Memory B cell (primary cell): ENCODE data around the gene UBASH3A.
"Not testable (repeated sequence)": the region's sequence is repeated elsewhere in the genome, so short reads cannot be mapped to it uniquely, and the experiment has no call there.

Source experiments
- ATAC-seq: fragments of 150-1000 bp; cut with Tn5 transposase; 2 replicates; pipeline ENCODE4 v1.10.0; 2021; ENCODE audit warnings: low read depth, mild to moderate bottlenecking, moderate library complexity
- DNase-seq, 2 donors: peaks; one replicate each; pipeline ENCODE4 v3.0.0; 2022; ENCODE audit warnings: low spot score in 2 of 2
- H3K27ac Mint-ChIP-seq: one replicate; pipeline ENCODE4 v1.8.0; 2022; ENCODE audit warnings: mild to moderate bottlenecking, moderate library complexity, mixed read lengths
- H3K27me3 Mint-ChIP-seq: one replicate; pipeline ENCODE4 v1.8.0; 2022; ENCODE audit warnings: mixed read lengths
- H3K36me3 Mint-ChIP-seq: one replicate; pipeline ENCODE4 v1.8.0; 2022; ENCODE audit warnings: mild to moderate bottlenecking, mixed read lengths
- H3K4me1 Mint-ChIP-seq: one replicate; pipeline ENCODE4 v1.8.0; 2022; ENCODE audit warnings: mixed read lengths
- H3K4me3 Mint-ChIP-seq: one replicate; pipeline ENCODE4 v1.8.0; 2022; ENCODE audit warnings: mild to moderate bottlenecking, moderate library complexity, mixed read lengths
- H3K9me3 Mint-ChIP-seq: one replicate; pipeline ENCODE4 v1.8.0; 2022; ENCODE audit warnings: mixed read lengths

UBASH3A gene

GRCh38 chr21:42465803-42466127 lies 62.1 kb downstream of the UBASH3A start:
- peaks cover 55% of the 10 kb centered on the region for H3K4me1 Mint-ChIP-seq
- DNase-seq (no peak), ATAC-seq (peak; percentile 9)
- H3K27me3 Mint-ChIP-seq, result no peaks in the 10 kb centered on the region
- H3K9me3 Mint-ChIP-seq, result no peaks in the 10 kb centered on the region
- no peak overlapping the region for H3K4me3 Mint-ChIP-seq
- H3K27ac Mint-ChIP-seq, result peak overlapping the region; percentile 90
- H3K36me3 Mint-ChIP-seq, result no peaks in the 10 kb centered on the region

- Mint-ChIP-seq H3K4me3 (no peak overlapping the region), H3K27ac (no peak overlapping the region)
Measured at GRCh38 chr21:42466700-42467099, 63.0 kb downstream of the UBASH3A start.

GRCh38 chr21:42467140-42467983 lies 63.7 kb downstream of the UBASH3A start:
- H3K27me3 Mint-ChIP-seq, result peaks cover 3% of the 10 kb centered on the region
- H3K4me3 Mint-ChIP-seq, result no peak overlapping the region
- no peak for ATAC-seq
- H3K27ac Mint-ChIP-seq, result no peak overlapping the region
- H3K4me1 Mint-ChIP-seq, result peaks cover 42% of the 10 kb centered on the region
- no peaks in the 10 kb centered on the region for H3K36me3 Mint-ChIP-seq
- H3K9me3 Mint-ChIP-seq, result no peaks in the 10 kb centered on the region
- no peak for DNase-seq

More at GRCh38 chr21:42466700-42467099, 63.0 kb downstream of the UBASH3A start:
- no peaks in the 10 kb centered on the region for H3K36me3 Mint-ChIP-seq
- H3K9me3 Mint-ChIP-seq, result no peaks in the 10 kb centered on the region
- no peak for ATAC-seq
- H3K27me3 Mint-ChIP-seq, result peaks cover 2% of the 10 kb centered on the region
- DNase-seq, result no peak
- H3K4me1 Mint-ChIP-seq, result peaks cover 48% of the 10 kb centered on the region

DNA sequence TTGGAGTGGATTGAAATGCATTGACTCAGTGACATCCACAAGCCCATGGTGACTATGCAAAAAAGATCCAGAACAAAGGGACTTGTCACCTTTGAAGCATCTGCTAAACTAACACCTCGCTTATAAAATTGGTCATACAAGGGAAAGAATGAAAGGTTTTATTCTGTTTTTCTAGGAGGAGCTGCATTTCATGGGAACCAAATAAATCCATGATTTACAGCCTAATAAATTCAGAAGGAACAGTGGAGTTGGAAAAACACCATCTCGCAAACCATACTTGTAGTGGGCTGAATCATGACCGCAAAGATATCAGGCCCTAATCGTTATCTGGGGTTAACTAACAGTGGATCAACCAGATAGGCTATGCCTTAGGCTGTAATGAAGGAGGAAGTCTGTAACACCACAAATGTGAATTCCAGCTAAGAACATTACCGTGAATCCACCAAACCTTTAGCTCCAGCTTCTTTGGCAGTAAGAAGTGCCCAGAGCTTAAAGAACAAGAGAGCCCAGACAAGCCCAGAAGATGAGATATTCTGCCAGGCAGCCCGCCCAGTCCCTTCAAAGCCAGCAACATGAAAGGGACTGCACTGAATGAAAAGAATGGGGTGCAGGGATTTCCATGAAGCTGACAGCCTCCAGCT lies 64.9 kb downstream of the UBASH3A start:
- H3K9me3 Mint-ChIP-seq, result no peaks in the 10 kb centered on the region
- H3K4me3 Mint-ChIP-seq, result no peak overlapping the region
- H3K36me3 Mint-ChIP-seq, result no peaks in the 10 kb centered on the region
- ATAC-seq (no peak), DNase-seq (no peak)
- peaks cover 34% of the 10 kb centered on the region for H3K4me1 Mint-ChIP-seq
- peaks cover 3% of the 10 kb centered on the region for H3K27me3 Mint-ChIP-seq
- peak overlapping the region; percentile 50 for H3K27ac Mint-ChIP-seq

DNA sequence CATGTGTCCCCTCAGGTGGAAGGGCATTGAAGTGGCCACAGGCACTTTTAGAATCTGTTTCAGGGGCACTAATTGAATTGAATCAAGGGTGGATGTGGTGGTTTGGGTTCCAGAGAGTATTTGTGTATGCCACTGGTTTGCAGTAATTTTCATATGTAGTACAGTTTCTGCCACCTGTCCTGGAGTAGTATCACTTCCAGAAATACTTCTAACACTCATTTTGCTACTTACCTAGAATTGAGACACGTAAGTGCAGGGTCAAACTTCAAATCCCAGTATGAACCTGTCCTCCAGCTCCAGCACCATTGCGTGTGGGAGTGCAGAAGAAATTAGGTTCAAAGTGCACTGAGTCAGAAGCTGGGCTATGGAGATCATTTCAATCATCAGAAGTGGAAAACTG lies 65.6 kb downstream of the UBASH3A start:
- ATAC-seq (no peak), DNase-seq (no peak)
- Mint-ChIP-seq H3K4me1 (peaks cover 30% of the 10 kb centered on the region), H3K4me3 (no peak overlapping the region), H3K27ac (peak overlapping the region; percentile 50), H3K27me3 (peaks cover 6% of the 10 kb centered on the region), H3K36me3 (no peaks in the 10 kb centered on the region), H3K9me3 (no peaks in the 10 kb centered on the region)

- H3K27ac Mint-ChIP-seq, H3K9me3 Mint-ChIP-seq, H3K36me3 Mint-ChIP-seq, H3K4me3 Mint-ChIP-seq, ATAC-seq, DNase-seq: not testable (repeated sequence)
- Mint-ChIP-seq H3K27me3 (peaks cover 11% of the 10 kb centered on the region), H3K4me1 (peaks cover 33% of the 10 kb centered on the region)
Measured at GRCh38 chr21:42469726-42470125, 66.0 kb downstream of the UBASH3A start.

DNA sequence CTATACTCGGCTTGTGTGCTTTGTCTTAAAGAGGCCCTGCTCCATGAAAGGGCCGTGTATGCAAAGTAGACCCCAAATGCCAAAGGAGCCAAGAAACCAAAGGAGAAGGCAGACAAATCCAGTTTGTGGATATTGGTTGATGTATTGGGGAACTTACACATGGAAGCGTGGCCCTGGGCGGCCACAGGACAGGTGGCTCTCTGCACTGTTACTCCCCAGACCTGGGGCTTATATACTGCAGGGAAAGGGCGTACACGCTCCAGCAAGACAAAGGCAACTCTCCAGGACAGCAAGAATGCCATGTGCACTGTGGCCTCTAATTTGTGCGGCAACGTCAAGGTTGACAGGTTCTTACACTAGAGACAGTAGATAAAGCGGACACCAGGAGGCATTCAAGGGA lies 67.5 kb downstream of the UBASH3A start:
- ATAC-seq (no peak), DNase-seq (no peak)
- H3K4me1 Mint-ChIP-seq, result peaks cover 24% of the 10 kb centered on the region
- H3K4me3 Mint-ChIP-seq, result no peak overlapping the region
- H3K9me3 Mint-ChIP-seq, result no peaks in the 10 kb centered on the region
- no peak overlapping the region for H3K27ac Mint-ChIP-seq
- no peaks in the 10 kb centered on the region for H3K36me3 Mint-ChIP-seq
- H3K27me3 Mint-ChIP-seq, result peaks cover 13% of the 10 kb centered on the region

DNA sequence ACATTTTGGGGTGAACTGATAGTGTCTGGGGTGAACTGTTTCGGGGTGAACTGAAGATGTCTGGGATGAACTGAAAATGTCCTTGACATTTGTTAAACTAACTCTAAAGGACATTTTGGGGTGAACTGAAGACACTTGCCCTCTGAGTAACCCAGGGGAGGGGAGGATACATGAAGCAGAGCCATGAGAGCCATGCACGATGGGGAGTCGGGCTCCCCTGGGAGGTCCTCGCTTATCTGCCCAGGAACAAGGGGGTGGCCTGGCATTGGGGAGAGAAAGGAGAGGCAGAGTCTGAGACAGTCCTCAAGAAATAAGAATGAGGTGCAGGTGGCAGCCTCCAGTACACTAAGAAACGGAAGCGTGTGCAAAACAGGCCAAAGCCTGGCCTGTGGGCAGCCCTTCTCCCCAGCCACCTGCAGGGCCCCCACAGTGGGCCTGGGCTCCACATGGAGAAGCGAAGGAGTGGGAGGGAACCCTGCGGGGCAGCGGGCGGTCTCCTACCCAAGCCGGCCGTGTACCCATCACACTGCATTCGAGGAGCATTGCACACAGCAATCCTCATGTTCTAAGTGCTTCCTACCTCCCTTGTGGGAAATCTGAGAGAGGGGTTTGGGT lies 68.1 kb downstream of the UBASH3A start:
- Mint-ChIP-seq H3K36me3 (no peaks in the 10 kb centered on the region), H3K4me3 (no peak overlapping the region)

DNA sequence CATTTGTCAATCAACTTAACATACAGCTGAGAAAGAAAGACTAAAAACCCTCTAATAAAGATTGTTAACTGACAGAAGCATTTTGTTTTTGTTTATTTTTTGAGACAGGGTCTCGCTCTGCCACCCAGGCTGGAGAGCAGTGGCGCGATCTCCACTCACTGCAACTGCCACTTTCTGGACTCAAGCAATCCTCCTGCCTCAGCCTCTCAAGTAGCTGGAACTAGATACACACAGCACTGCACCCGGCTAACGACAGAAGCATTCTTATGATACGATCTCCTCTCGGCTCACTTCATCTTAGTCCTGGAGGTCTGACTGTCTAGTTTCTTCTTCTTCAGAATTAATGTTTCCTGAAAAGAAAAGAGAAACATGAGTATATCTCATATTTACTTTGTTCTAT lies 68.8 kb downstream of the UBASH3A start:
- ATAC-seq, result no peak
- H3K4me1 Mint-ChIP-seq, result peaks cover 19% of the 10 kb centered on the region
- DNase-seq, result no peak
- no peaks in the 10 kb centered on the region for H3K36me3 Mint-ChIP-seq
- H3K9me3 Mint-ChIP-seq, result no peaks in the 10 kb centered on the region
- peak overlapping the region; percentile 6 for H3K27ac Mint-ChIP-seq
- H3K4me3 Mint-ChIP-seq, result no peak overlapping the region
- peaks cover 20% of the 10 kb centered on the region for H3K27me3 Mint-ChIP-seq

More for the DNA sequence above, 68.1 kb downstream of the UBASH3A start:
- H3K27ac Mint-ChIP-seq, result peak overlapping the region; percentile 6
- H3K4me1 Mint-ChIP-seq, result peaks cover 24% of the 10 kb centered on the region
- peaks cover 16% of the 10 kb centered on the region for H3K27me3 Mint-ChIP-seq
- no peaks in the 10 kb centered on the region for H3K9me3 Mint-ChIP-seq
- ATAC-seq (no peak), DNase-seq (no peak)

- peak overlapping the region; percentile 91 for H3K27ac Mint-ChIP-seq
Measured at GRCh38 chr21:42473498-42474042, 69.9 kb downstream of the UBASH3A start.

GRCh38 chr21:42474043-42474831 lies 70.5 kb downstream of the UBASH3A start:
- no peaks in the 10 kb centered on the region for H3K9me3 Mint-ChIP-seq
- H3K27ac Mint-ChIP-seq, result peak overlapping the region; percentile 91
- peak overlapping the region; percentile 1 for H3K4me3 Mint-ChIP-seq
- peaks cover 20% of the 10 kb centered on the region for H3K27me3 Mint-ChIP-seq
- peaks cover 16% of the 10 kb centered on the region for H3K4me1 Mint-ChIP-seq
- H3K36me3 Mint-ChIP-seq, result no peaks in the 10 kb centered on the region
- peak; percentile 62 to 74 for DNase-seq
- ATAC-seq, result peak; percentile 96

More at GRCh38 chr21:42473498-42474042, 69.9 kb downstream of the UBASH3A start:
- Mint-ChIP-seq H3K4me1 (peaks cover 18% of the 10 kb centered on the region), H3K36me3 (no peaks in the 10 kb centered on the region), H3K9me3 (no peaks in the 10 kb centered on the region), H3K4me3 (no peak overlapping the region), H3K27me3 (peaks cover 20% of the 10 kb centered on the region)
- DNase-seq (no peak), ATAC-seq (no peak)

GRCh38 chr21:42475036-42475435 lies 71.3 kb downstream of the UBASH3A start:
- Mint-ChIP-seq H3K36me3 (no peaks in the 10 kb centered on the region), H3K4me1 (peaks cover 13% of the 10 kb centered on the region), H3K27ac (peak overlapping the region; percentile 91), H3K27me3 (peaks cover 20% of the 10 kb centered on the region), H3K9me3 (no peaks in the 10 kb centered on the region), H3K4me3 (no peak overlapping the region)
- DNase-seq (no peak), ATAC-seq (no peak)

DNA sequence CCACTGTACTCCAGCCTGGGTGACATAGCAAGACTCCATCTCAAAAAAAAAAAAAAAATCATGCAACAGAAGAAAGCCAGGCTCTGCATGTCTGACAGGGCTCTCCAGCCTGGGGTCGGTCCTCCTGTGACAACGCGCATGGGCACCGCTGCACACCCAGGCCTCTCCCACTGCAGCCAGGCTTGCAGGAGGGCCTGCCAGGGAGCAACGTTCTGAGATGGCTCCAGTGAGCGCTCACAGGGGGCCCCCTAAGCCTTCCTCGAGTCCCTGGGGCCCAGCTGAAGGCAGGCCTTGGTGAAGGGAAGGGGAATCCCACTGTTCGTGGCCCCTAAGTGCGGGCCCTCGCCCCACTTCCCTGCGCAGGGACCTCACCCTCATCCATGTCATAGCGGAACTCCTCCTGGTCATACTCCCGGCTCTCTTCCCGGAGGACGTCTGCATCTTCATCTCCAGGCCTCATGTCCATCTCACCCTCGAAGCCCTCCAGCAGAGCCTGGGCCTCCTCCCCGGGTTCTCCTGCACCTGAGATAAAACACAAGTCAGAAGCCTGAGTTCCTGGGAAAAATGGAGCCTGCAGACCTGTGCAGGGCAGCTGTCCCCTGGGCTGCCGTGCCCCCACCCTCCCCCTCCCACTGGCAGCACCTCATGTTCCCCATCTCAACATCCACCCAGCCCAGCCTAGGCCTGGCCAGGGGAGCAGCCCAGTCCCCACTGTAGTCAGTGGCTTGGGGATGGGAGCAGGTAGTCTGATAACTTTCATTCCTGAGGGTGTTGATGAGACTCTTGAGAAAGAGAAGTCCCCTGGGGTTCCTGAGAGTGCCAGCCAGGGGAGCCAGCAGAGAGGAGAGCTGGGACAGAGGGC lies 72.1 kb downstream of the UBASH3A start:
- H3K9me3 Mint-ChIP-seq, result no peaks in the 10 kb centered on the region
- peaks cover 20% of the 10 kb centered on the region for H3K27me3 Mint-ChIP-seq
- no peaks in the 10 kb centered on the region for H3K36me3 Mint-ChIP-seq
- H3K4me1 Mint-ChIP-seq, result peaks cover 13% of the 10 kb centered on the region
- peak overlapping the region; percentile 55 for H3K27ac Mint-ChIP-seq
- H3K4me3 Mint-ChIP-seq, result no peak overlapping the region
- ATAC-seq (no peak), DNase-seq (no peak)
